Effector memory CD8-positive, alpha-beta T cell (primary cell): Measurements from ENCODE around the gene NFATC2.

Experiments used
- ATAC-seq: fragments of 150-1000 bp; cut with Tn5 transposase; replicated peaks from 2 replicates; pipeline ENCODE4 v1.10.0; 2021; ENCODE audit warnings: mild to moderate bottlenecking, moderate library complexity
- DNase-seq, 3 experiments: peaks; one replicate each; pipeline ENCODE4 v3.0.0; 2021
- H3K27ac Mint-ChIP-seq, 2 donors: one replicate each; pipeline ENCODE4 v1.8.0; 2022; ENCODE audit warnings: mild to moderate bottlenecking in 2 of 2, mixed read lengths in 2 of 2, moderate library complexity in 2 of 2
- H3K27me3 Mint-ChIP-seq, 2 donors: one replicate each; pipeline ENCODE4 v1.8.0; 2022; ENCODE audit warnings: mixed read lengths in 2 of 2
- H3K36me3 Mint-ChIP-seq: one replicate; pipeline ENCODE4 v1.8.0; 2022; ENCODE audit warnings: mild to moderate bottlenecking, moderate library complexity, mixed read lengths; ENCODE audit not compliant: insufficient read depth
- H3K4me1 Mint-ChIP-seq, 2 donors: one replicate each; pipeline ENCODE4 v1.8.0; 2022; ENCODE audit warnings: low read depth in 2 of 2, mixed read lengths in 2 of 2
- H3K4me3 Mint-ChIP-seq, 2 donors: one replicate each; pipeline ENCODE4 v1.8.0; 2022; ENCODE audit warnings: mild to moderate bottlenecking in 2 of 2, mixed read lengths in 2 of 2, moderate library complexity in 2 of 2
- H3K9me3 Mint-ChIP-seq, 2 donors: one replicate each; pipeline ENCODE4 v1.8.0; 2022; ENCODE audit warnings: mixed read lengths in 2 of 2

The NFATC2 gene

GRCh38 chr20:51423810-51424209 is 118.7 kb downstream of the NFATC2 start:
- no peak for DNase-seq
- ATAC-seq: no peak
- peak overlapping the region; percentile 49 to 65 for H3K4me3 Mint-ChIP-seq
- H3K9me3 Mint-ChIP-seq: no peaks in the 10 kb centered on the region
- H3K36me3 Mint-ChIP-seq: peaks cover 43% of the 10 kb centered on the region
- H3K4me1 Mint-ChIP-seq: peaks cover 56 to 60% of the 10 kb centered on the region in 2 donors
- H3K27me3 Mint-ChIP-seq: no peaks in the 10 kb centered on the region
- peak overlapping the region; percentile 27 to 96 for H3K27ac Mint-ChIP-seq

GRCh38 chr20:51423290-51423667 is 119.2 kb downstream of the NFATC2 start:
- Mint-ChIP-seq H3K4me1 (peaks cover 57 to 58% of the 10 kb centered on the region in 2 donors), H3K36me3 (peaks cover 43% of the 10 kb centered on the region), H3K27ac (peak overlapping the region; percentile 27 to 96), H3K9me3 (no peaks in the 10 kb centered on the region), H3K27me3 (no peaks in the 10 kb centered on the region), H3K4me3 (peak overlapping the region; percentile 49 to 65)
- DNase-seq (no peak), ATAC-seq (no peak)

DNA sequence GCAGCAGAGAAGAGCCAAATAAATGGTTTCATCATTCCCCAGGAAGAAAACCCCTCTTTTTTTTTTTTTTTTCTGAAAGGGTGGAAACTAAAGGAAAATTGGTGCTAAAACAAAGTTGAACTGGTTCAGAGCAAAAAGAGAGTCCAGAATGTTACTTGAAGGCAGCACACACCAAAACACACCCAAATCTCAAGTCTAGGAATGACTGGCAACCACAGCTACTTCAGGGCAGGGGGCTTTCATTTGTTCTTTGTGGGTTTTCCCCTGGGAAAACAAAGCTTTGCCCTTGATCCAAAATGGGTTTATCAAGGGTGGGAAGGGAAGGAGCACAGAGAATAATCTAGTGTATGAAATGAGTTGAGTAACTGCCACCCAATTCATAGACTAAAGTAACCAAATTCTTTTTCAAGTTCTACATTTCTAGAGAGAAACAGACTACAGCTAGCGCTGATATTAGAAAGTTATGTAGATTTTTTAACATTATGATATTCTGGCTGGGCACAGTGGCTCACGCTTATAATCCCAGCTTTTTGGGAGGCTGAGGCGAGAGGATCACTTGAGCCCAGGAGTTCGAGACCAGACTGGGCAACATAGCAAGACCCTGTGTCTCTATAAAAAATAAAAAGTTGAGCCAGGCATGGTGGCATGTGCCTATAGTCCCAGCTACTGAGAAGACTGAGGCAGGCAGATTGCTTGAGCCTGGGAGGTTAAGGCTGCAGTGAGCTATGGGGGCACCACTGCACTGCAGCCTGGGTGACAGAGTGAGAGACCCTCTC is 119.8 kb downstream of the NFATC2 start:
- peaks cover 58% of the 10 kb centered on the region in 2 donors for H3K4me1 Mint-ChIP-seq

DNA sequence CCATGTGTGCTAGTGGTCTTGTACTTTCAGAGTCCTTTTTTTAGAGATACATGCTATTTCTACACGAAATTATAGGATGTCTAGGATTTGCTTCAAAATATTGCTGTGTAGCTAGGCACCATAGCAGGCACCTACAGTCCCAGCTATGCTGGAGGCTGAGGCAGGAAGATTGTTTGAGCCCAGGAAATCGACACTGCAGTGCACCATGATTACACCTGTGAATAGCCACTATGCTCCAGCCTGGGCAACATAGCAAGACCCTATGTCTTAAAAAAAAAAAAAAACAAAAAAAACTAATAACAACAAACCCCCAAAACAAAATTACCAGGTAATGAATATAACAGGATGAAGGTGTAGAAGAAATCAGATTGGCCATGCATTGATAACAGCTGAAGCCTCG is 121.7 kb downstream of the NFATC2 start:
- no peak for ATAC-seq
- peaks cover 38% of the 10 kb centered on the region for H3K36me3 Mint-ChIP-seq
- no peak overlapping the region for H3K4me3 Mint-ChIP-seq
- no peaks in the 10 kb centered on the region for H3K27me3 Mint-ChIP-seq
- H3K27ac Mint-ChIP-seq: peak overlapping the region; percentile 88 to 96
- H3K4me1 Mint-ChIP-seq: peaks cover 59 to 64% of the 10 kb centered on the region in 2 donors
- no peak for DNase-seq
- H3K9me3 Mint-ChIP-seq: no peaks in the 10 kb centered on the region

More for the DNA sequence above, 119.8 kb downstream of the NFATC2 start:
- peaks cover 44% of the 10 kb centered on the region for H3K36me3 Mint-ChIP-seq
- H3K4me3 Mint-ChIP-seq: peak overlapping the region in 1 of 2 donors; percentile 65
- H3K27ac Mint-ChIP-seq: peak overlapping the region; percentile 27 to 96
- DNase-seq (no peak), ATAC-seq (no peak)
- H3K9me3 Mint-ChIP-seq: no peaks in the 10 kb centered on the region
- no peaks in the 10 kb centered on the region for H3K27me3 Mint-ChIP-seq

DNA sequence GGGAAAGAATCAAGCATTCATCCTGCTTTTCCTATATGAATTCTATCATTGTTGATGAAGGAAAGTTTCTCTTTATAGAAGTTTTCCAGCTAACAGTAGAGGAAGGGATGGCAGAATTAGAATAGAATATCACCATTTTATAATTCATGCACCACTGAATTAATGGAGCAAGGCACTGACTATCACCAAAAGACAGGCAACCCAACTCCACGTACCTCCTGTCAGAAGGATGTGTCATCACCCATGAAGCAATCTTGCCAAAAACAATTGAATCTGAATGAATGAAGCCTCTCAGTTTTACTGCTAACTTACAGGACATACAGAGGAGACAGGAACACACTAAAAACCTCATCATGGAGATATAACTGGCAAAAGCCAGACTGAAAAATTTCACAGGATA is 122.4 kb downstream of the NFATC2 start:
- peaks cover 61 to 70% of the 10 kb centered on the region in 2 donors for H3K4me1 Mint-ChIP-seq
- H3K27me3 Mint-ChIP-seq: no peaks in the 10 kb centered on the region
- DNase-seq: no peak
- H3K36me3 Mint-ChIP-seq: peaks cover 32% of the 10 kb centered on the region
- no peak for ATAC-seq
- H3K9me3 Mint-ChIP-seq: no peaks in the 10 kb centered on the region
- no peak overlapping the region for H3K4me3 Mint-ChIP-seq
- peak overlapping the region; percentile 88 to 96 for H3K27ac Mint-ChIP-seq

- Mint-ChIP-seq H3K27me3 (no peaks in the 10 kb centered on the region), H3K4me3 (no peak overlapping the region), H3K27ac (peak overlapping the region; percentile 88 to 96), H3K36me3 (peaks cover 36% of the 10 kb centered on the region), H3K4me1 (peaks cover 57 to 67% of the 10 kb centered on the region in 2 donors), H3K9me3 (no peaks in the 10 kb centered on the region)
- ATAC-seq (no peak), DNase-seq (no peak)
Measured at GRCh38 chr20:51419646-51420045, 122.9 kb downstream of the NFATC2 start.

GRCh38 chr20:51419231-51419630 is 123.3 kb downstream of the NFATC2 start:
- H3K4me1 Mint-ChIP-seq: peaks cover 57 to 67% of the 10 kb centered on the region in 2 donors
- H3K4me3 Mint-ChIP-seq: no peak overlapping the region
- H3K9me3 Mint-ChIP-seq: no peaks in the 10 kb centered on the region
- ATAC-seq: no peak
- peaks cover 40% of the 10 kb centered on the region for H3K36me3 Mint-ChIP-seq
- no peaks in the 10 kb centered on the region for H3K27me3 Mint-ChIP-seq
- peak overlapping the region; percentile 88 to 96 for H3K27ac Mint-ChIP-seq
- no peak for DNase-seq

GRCh38 chr20:51418137-51418529 is 124.4 kb downstream of the NFATC2 start:
- Mint-ChIP-seq H3K4me3 (peak overlapping the region; percentile 71 to 72), H3K36me3 (peaks cover 42% of the 10 kb centered on the region), H3K9me3 (no peaks in the 10 kb centered on the region), H3K27ac (peak overlapping the region; percentile 88 to 96), H3K27me3 (no peaks in the 10 kb centered on the region), H3K4me1 (peaks cover 52 to 63% of the 10 kb centered on the region in 2 donors)
- DNase-seq: peak in 1 of 3 experiments; percentile 30
- no peak for ATAC-seq

DNA sequence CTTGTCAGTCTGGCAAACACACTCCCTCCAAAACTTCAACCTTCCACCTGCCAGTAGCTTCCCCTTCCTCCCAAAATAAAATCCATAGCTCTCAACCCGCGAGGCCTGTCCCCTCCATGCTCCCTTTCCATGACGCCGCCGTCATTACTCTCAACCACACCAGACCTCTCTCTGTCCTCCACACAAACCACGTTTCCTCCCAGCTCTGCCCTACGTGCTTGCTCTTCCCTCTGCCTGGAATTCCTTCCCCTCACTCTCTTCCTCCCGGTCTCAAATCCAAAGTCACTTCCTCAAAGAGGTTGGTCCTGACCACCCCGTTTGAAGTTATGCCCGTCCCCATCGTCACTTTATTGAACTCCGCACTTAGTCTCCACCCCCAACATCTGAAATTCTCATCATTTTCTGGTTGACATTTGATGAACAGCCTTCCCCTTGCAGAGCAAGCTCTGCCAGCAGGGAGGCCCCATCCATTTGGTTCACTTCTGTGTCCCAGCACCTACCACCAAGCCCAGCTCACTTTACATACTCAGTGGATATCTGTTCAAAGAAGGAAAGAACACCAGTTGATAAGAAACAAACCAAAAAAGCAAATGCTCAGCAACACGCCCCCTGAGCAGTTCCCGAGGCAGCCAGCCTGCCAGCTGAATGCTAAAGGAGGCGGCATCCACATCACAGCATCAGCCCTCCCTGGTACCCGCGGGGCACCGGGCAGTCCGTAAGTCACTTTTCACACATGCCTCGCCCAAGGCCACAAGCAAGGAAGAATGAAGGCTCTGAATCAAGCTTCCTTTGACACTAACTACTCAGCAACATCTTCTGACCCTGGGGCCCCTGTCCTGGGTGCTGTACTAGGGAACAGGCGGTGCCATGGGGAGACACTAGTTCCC is 125.0 kb downstream of the NFATC2 start:
- Mint-ChIP-seq H3K4me3 (peak overlapping the region; percentile 71 to 72), H3K9me3 (no peaks in the 10 kb centered on the region), H3K27ac (peak overlapping the region; percentile 88 to 96), H3K36me3 (peaks cover 43% of the 10 kb centered on the region), H3K27me3 (no peaks in the 10 kb centered on the region), H3K4me1 (peaks cover 57 to 69% of the 10 kb centered on the region in 2 donors)
- ATAC-seq: peak; percentile 65
- peak; percentile 47 to 55 (median 48) for DNase-seq

DNA sequence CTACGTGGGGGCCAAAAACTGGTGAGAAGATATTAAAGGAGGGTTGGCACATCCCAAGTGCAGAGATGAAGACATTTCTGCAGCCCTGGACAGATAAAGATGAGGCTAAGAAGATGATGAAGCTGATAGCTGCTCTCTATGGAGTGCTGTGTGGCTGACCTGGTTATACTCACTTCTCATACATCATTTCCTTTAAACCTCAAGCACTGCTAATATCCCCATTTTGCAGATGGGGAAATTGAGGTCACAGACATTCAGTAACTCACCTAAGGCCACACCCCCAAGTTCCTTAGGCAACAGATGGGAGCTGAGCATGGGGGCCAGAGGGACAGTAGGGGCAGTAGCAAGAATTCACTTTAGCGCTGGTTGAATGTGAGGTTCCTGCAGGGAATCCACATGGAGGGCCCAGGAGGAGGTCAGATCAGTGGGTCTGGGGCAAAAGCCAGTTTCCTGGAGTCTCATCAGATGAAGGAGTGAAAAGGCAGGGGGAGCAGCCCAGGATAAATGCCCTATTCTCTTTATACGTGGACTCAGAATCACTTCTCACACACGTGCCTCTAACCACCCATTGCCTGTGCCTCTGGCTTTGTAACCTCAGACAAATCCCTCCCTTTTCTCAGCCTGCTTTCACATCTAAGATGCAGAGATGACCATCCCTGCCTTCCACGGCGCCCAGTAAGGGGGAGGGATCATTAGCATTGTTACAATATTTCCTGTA is 125.8 kb downstream of the NFATC2 start:
- peaks cover 65 to 77% of the 10 kb centered on the region in 2 donors for H3K4me1 Mint-ChIP-seq
- DNase-seq (peak in 1 of 3 experiments; percentile 26), ATAC-seq (peak; percentile 53)
- peak overlapping the region; percentile 71 to 72 for H3K4me3 Mint-ChIP-seq
- H3K27ac Mint-ChIP-seq: peak overlapping the region; percentile 88 to 96
- no peaks in the 10 kb centered on the region for H3K27me3 Mint-ChIP-seq
- H3K36me3 Mint-ChIP-seq: peaks cover 48% of the 10 kb centered on the region
- no peaks in the 10 kb centered on the region for H3K9me3 Mint-ChIP-seq

DNA sequence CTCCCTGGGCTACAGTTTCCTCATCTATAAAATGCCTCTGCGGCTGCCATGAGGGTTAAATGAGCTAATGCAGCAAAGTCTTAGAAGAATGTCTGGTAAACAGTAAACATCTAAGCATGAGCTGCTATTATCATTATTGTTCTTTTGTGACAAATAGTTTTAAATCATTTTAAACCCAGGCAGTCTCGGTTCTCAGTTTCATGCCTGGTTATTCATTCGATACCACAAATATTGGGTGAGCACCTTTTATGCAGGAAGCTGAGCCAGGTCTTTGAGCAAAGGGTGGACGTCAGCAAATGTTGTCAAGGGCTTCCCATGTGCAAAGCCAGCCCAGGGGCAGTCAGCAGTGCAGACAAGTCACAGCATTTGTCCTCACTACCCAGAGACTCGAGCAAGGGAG is 128.7 kb downstream of the NFATC2 start:
- peaks cover 50% of the 10 kb centered on the region for H3K36me3 Mint-ChIP-seq
- ATAC-seq: peak; percentile 29
- H3K4me3 Mint-ChIP-seq: peak overlapping the region; percentile 71 to 72
- H3K4me1 Mint-ChIP-seq: peaks cover 77 to 88% of the 10 kb centered on the region in 2 donors
- no peaks in the 10 kb centered on the region for H3K9me3 Mint-ChIP-seq
- DNase-seq: peak in 1 of 3 experiments; percentile 22
- H3K27ac Mint-ChIP-seq: peak overlapping the region; percentile 88 to 96
- H3K27me3 Mint-ChIP-seq: no peaks in the 10 kb centered on the region

GRCh38 chr20:51412951-51413481 is 129.5 kb downstream of the NFATC2 start:
- Mint-ChIP-seq H3K9me3 (no peaks in the 10 kb centered on the region), H3K4me3 (peak overlapping the region; percentile 45 to 72), H3K36me3 (peaks cover 55% of the 10 kb centered on the region), H3K27ac (peak overlapping the region; percentile 80 to 96), H3K27me3 (no peaks in the 10 kb centered on the region), H3K4me1 (peaks cover 74 to 81% of the 10 kb centered on the region in 2 donors)
- DNase-seq (no peak), ATAC-seq (no peak)
